GM15510 (cell line): ENCODE measurements around the gene TNS3.

Experiments
- POLR2A ChIP-seq: IDR thresholded peaks from 3 replicates; pipeline ENCODE4 v1.6.1; 2011; ENCODE audit warnings: borderline replicate concordance; ENCODE audit not compliant: insufficient read length; ENCODE audit errors: extremely low read depth

Gene TNS3

DNA sequence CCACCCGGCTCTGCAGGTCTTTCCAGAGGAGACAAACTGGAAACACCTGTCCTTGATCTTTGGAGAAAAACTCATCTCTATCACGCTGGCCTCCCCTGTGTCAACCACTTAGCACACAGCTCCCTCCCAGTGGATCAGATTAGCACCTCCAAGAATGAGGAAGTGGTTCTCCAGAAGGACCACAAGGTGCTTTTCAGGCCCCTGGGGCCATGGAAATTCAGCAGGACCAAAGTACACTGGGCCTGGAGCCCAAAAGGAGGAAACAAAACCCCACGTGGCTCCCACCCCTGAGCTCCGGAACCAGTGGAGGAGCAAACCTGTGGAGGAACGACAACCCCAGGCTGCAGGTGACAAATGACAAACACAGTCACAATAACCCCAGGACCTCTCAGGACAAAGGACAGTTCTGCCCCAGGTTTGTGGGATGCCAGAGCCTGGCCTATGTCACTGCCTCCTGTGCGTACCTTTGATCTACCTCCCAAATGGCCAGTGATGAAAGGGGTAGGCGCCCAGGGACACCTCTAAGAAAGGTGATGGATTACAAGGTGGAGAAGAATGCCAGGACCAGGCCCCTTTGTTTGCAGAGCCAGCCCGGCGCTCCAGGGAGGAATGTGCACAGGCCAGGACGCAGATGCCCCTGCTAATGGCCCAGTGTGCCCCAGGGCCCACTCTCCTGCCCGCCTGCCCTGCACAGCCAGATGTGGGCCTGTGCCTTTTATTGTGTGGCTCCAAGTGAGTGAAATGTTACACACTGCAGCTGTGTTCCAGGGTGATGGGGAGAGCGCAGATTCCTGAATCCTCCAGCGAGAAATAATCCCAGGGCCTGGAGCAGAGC lies 5.7 kb downstream of the TNS3 start:
- TF ChIP-seq POLR2A: no peak

DNA sequence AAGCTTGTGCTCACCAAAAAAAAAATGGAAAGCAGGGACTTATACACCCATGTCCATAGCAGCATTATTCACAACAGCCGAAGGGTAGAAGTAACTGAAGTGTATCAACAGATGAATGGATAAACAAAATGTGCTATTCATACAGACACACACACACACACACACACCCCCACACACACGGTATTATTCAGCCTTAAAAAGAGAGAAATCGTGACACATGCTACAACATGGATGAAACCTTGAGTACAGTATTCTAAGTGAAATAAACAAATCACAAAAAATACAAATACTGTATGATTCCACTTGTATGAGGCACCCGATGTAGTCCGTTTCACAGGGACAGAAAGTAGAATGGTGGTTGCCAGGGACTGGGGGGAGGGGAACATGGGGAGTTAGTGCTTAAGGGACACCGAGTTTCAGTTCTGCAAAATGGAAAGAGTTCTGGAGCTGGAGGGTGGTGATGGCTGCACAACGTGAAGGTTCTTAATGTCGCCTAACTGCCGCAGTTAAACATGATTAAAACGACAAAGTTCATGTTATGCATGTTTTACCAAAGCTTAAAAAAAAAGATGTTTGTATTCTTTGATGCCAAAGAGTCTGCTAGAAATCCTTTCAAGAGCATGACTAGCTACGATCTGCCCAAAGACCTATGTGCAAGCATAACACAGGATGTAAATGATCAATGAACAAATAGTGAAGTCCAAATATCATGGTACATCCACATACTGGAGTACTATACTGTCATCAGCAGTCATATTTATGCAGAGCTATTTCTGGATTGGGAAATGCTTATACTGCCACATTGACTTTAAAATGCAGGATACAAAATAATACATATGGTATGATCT lies 7.2 kb downstream of the TNS3 start:
- TF ChIP-seq POLR2A: no peak

DNA sequence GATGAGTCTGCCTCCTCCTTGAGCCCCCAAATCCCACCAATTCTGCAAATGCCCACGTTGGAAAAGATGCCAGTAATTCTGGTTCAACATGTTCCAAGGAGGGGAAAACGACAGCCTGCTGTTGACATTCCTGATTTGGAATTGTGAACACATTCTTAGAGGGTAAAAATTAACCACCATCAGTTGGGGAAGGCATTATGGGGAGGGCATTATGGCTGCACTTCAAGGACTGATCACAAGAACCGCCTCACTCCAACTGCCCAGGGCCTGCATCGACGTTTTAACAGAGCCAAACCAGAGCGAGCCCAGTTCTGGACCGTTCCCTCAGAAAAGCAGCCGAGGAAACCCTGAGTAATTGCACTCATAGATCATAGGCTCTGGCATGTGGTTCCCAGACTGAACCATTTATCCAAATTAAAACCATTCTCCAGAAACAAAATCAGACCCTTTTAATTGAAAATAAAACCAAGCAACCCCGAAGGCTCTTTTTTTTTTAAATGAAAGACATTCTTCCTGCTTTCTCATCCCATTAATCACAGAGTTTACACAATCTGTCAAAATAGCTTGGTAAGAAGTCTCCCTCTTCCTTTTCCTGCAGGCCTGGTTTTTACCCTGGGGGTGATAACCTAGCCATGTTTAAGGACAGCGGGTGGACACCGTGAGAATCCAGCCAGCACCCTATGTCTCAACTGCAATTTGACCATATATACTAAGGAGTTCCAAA lies 8.0 kb downstream of the TNS3 start:
- no peak for TF ChIP-seq POLR2A

DNA sequence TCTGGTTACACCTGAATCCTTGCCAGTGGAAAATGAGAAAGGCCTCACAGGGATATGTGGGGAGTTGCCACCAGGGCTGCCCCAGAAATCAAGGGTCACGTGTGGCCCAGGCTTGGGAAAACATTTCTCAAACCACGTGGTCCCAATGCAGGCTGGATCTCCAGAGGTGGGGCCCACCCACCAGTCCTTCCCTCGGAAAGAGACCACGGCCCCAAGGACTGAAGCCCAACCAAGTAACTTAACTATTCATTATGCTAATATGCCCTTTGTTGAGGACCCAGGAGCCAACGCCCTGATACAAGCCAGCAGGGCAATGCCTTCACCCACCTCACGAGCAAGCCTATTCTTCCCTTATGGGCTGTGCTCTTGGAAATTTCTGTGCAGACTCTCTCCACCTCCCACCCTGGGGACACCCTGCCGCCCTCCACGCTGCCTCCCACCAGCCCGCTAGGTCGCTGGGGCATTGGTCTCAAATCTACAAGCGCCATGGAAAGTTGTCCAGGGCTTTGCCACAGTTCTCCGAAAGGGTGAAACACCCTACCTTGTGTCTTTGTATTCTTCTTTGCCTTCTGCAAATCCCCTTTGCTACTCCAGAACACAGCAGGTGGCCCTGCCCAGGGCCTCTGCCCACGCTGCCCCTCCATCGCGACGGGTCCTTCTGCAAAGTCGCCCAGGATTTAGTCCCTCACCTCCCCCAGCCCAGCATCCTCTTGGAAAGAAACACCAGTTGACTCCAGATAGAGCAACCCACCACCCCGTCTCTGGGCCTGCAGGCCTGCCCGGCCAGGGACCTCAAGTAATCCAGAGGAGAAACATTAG lies 8.8 kb downstream of the TNS3 start:
- no peak for TF ChIP-seq POLR2A

DNA sequence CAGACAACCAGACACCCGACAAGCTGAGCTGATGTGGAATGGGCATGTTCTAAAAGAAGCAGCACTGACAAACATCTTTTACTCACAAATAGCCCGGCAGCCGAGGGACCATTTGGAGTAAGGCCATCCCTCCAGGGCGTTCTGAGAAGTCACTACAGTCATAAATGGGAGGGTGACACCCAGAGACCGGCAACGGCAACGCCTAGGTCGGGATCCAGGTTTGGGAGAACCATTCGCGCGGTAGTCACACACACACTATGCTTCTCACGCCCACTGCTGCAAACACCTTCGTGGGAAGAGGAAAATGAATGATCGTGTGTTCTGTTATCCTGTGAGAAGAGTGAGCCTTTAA lies 9.8 kb downstream of the TNS3 start:
- TF ChIP-seq POLR2A: no peak

DNA sequence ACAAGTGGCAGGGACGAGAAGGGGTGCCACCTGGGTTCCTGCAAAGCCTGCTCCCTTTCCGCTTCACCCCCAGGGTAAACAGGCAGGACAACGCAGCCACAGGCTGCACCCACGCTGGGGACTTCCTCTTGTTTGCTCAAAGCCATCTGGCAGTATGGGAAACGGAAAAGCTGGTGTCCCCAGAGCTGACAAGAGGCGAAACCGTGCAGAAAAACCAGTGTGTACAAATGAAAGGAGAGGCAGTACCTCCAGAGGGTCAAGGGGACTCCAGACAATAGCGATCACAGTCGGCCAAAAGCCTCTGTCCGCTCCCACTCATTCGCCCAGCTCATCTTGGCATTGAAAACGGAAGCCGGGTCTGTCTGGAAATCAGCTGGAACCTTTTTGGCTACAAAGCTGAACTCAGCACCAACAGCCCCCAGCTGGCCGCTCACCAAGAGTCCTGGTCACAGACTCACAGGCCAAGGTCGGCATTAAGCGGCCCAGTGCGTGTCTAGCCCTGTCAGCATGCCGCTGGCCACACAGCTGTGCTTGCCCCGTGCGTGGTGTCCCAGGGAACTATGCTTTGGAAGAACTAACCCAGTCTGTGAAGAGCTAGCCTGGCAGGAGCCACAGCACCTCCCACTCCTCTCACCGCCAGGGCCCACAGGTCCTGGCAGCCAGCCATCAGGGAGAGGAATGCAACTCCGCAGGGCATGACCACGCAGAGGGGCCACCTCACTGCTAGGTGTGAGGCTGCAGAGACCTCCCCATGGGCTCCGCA lies 10.4 kb downstream of the TNS3 start:
- TF ChIP-seq POLR2A: no peak

DNA sequence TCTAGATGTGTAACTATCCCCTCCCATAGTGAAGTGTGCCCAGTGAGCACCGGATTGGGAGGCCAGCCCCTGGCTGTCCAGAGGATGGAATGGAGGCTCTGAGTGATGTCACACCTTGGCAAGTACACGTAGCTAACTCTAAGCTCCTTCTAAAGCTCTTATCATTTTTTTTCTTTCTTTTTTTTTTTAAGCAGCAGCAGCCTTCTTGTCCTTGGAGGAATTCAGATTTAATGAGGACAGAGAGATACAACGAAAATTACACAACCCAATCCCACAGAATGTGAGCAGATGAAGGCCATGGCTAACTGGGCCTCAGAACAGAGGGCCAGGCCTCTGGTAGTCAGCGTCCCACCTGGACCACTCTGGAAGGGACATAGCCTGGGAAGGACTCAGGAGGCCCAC lies 11.3 kb downstream of the TNS3 start:
- no peak for TF ChIP-seq POLR2A

DNA sequence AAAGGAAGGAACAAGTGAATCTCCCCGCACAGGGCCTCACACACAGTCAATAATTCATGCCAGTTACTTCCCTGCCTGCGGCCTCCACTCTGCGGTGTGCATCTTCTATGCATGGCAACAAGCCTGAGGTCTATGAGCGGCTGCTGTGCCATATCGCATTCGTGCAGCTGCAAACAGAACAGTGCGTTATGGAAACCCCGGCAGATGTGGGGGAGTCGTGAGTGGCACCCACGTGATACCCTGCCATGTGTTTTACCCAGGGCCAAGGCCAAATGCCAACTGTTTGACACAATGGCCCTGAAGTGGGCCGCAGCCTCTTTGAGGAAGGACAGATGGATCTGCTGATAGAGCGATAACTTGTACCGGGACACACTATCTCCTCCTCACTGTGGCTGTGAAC lies 13.4 kb downstream of the TNS3 start:
- no peak for TF ChIP-seq POLR2A

DNA sequence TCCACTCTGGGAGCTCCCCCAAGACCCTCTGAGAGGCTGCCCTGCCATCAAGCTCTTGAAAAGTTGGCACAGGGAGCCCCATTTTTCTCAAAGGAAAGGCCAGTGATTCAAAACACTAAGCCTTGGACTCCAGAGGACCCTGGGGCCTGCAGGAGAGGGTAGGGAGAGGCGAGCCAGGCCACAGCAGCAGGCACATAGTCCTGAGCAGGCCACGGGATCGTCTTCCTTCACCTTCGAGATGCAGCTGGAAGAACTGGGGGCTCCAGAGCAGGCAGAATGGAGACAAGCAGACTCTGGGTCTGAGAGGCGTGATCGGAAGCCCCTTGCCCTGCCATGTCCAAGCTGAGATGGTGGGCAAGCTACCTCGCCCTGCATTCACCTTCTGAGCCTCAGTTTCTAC lies 13.9 kb downstream of the TNS3 start:
- no peak for TF ChIP-seq POLR2A

DNA sequence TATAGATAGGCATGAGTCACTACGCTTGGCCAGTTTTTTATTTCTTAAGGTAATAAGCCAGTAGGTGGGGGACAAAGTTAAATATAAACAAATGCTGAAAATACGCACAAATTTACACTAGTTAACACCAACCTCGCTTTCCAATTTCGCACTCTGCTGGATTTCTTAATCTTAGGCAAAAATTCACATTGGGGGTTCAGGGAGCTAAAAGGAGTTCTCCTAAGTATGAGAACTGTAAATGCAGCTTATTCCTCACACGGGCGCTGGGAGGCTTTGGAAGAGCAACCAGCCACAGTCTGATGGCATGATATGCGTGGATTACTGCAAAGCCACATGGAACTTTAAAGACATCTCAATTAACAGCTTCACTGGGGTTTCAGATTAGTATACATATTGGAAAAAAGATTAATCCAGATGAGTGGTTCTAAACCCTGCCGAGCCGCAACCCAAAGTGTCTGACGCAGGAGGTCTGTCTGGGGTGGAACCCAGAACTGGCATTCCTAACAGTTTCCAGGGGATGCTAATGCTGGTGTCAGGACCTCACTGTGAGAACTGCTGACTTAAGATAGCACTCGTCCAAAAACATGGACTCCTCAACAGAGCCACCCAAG lies 16.2 kb downstream of the TNS3 start:
- no peak for TF ChIP-seq POLR2A

DNA sequence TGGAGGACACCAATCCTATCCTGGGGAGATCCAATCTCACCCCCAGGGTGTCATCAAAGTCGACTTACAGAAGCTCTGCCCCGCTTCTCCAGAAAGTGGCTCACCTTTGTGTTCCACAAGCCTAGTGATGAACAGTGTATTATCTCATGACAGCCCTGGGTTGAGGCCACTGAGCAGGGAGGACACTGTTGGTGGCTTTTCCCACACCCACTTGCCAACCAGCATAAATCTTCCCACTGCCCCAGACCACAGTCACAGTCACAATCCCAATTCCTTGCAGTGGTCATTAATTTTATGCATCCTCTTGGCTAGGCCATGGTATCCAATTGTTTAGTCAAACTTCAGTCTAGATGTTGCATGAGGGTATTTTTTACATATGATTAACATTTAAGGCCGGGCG lies 18.4 kb downstream of the TNS3 start:
- no peak for TF ChIP-seq POLR2A

DNA sequence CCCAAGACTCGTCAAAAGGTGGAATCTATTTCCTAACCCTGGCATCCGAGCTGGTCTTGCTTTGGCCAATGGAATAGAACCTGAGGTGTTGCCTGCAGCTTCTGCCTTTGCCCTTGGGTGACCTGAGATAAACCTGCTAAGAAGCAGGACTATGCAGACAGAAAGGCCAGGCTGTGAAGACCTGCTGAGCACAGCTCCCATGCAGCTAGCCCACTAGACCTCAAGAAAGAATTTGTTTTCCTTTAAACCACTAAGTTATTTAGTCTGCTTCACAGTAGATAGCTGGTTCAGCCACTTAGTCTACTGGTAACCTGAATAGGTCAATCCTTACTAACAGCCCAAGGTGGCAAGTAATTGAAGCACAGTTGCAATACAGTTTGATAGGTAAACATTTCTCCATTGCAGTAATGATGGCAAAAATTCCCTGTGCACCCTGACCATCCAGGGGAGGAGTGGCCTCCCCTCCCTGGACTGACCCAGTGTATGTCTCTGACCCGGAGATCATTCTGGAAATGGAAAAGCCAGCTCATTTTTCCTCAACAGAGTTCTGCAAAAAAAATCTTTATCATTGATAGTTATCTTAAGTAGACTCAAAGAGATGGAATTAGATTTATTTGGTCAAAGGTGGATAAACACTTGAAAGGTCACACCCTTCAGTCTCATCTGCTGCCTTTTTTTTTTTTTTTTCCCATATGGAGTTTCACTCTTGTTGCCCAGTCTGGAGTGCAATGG lies 20.0 kb downstream of the TNS3 start:
- no peak for TF ChIP-seq POLR2A
